Left ventricle myocardium inferior (tissue), 1 donor: ENCODE data around the gene DHRS7B. TPM values are rescaled to one million over a fixed set of nuclear protein-coding genes. Genes with fewer than 3 reads are reported as not detected.
"Not testable (repeated sequence)": the region's sequence is repeated elsewhere in the genome, so short reads cannot be mapped to it uniquely, and the experiment has no call there.

Experiments used
- DNase-seq: peaks from one replicate; pipeline ENCODE4 v3.0.0-alpha.2; 2020
- H3K27ac ChIP-seq: fragments of 200-600 bp; replicated peaks from 2 replicates; pipeline ENCODE4 v1.8.0; 2021
- H3K27me3 ChIP-seq: fragments of 200-600 bp; 2 replicates; pipeline ENCODE4 v1.8.0; 2021; ENCODE audit warnings: low read depth
- H3K36me3 ChIP-seq: fragments of 200-600 bp; 2 replicates; pipeline ENCODE4 v1.8.0; 2021
- H3K4me1 ChIP-seq: fragments of 200-600 bp; 2 replicates; pipeline ENCODE4 v1.8.0; 2021
- H3K4me3 ChIP-seq: fragments of 200-600 bp; 2 replicates; pipeline ENCODE4 v1.8.0; 2021; ENCODE audit warnings: mild to moderate bottlenecking, moderate library complexity
- H3K9me3 ChIP-seq: fragments of 200-600 bp; replicated peaks from 2 replicates; pipeline ENCODE4 v1.8.0; 2021
- intact Hi-C: fragments of 100-400 bp; cut with micrococcal nuclease; formaldehyde crosslinking; loops from one replicate; pipeline ENCODE4 v1.11.0; 2022
- total RNA-seq: library from RNA; stranded (reverse); fragmentation: NEBNext Ultra II Directional; extraction: Animal tissue kit (Norgen Biotek cat#: 25700); gene quantifications from one replicate; pipeline ENCODE4 v1.2.1, GENCODE V29; 2021
- TF ChIP-seq, protein P1 (sequence below): fragments of 200-600 bp; IDR thresholded peaks from 2 replicates; pipeline ENCODE4 v1.8.0; 2021; ENCODE audit warnings: antibody characterized with exemption, mild to moderate bottlenecking, borderline replicate concordance
- donor health status: DM: no; HTN: yes; CAD: no; lungs with severe emphysema.

Gene DHRS7B
- total RNA-seq, 1 donor from 2014 or later = 33.4 TPM

DNA sequence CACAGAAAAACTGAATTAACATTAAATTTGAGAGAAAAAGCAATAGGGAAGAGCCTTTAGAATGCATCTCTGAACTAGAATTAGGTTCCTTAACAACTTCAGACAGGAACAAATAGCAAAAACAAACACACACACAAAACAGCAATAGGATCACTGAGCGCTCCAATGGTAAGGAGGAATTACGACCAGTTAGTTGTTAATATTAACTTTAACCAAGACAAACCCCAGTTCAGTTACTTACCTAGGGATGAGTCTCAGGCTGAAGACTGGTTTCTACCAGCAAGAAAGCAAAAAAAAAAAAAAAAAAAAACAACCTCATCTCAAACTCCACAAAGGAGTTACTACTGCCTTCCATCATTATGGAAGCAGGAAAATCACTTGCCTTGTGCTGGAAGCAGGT lies 14.6 kb downstream of the DHRS7B start:
- intact Hi-C loops = no loop called here

DNA sequence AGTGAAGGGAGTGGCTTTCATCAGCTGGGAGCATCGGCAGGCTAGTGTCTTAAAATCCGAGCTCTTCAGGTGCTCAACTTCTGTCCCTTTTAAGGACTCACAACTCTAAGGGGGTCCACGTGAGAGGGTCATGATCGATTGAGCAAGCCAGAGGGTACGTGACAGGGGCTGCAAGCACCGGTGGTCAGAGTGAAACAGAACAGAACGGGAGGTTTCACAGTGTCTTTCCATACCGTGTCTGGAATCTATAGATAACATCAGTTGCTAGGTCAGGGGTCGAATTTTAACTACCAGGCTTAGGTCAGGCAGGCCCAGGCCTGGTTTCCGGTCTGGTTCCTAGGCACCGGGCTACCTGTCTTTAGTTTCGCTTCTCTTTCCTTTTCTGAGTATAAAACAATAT lies 15.3 kb downstream of the DHRS7B start:
- H3K27ac ChIP-seq, H3K9me3 ChIP-seq, intact Hi-C loops, H3K4me3 ChIP-seq, H3K27me3 ChIP-seq, H3K36me3 ChIP-seq, DNase-seq: not testable (repeated sequence)
- peaks cover 13% of the 10 kb centered on the region for H3K4me1 ChIP-seq

More for the DNA sequence above, 14.6 kb downstream of the DHRS7B start:
- no peak overlapping the region for H3K4me3 ChIP-seq
- H3K9me3 ChIP-seq = no peaks in the 10 kb centered on the region
- TF ChIP-seq, protein P1, sequence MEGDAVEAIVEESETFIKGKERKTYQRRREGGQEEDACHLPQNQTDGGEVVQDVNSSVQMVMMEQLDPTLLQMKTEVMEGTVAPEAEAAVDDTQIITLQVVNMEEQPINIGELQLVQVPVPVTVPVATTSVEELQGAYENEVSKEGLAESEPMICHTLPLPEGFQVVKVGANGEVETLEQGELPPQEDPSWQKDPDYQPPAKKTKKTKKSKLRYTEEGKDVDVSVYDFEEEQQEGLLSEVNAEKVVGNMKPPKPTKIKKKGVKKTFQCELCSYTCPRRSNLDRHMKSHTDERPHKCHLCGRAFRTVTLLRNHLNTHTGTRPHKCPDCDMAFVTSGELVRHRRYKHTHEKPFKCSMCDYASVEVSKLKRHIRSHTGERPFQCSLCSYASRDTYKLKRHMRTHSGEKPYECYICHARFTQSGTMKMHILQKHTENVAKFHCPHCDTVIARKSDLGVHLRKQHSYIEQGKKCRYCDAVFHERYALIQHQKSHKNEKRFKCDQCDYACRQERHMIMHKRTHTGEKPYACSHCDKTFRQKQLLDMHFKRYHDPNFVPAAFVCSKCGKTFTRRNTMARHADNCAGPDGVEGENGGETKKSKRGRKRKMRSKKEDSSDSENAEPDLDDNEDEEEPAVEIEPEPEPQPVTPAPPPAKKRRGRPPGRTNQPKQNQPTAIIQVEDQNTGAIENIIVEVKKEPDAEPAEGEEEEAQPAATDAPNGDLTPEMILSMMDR = no peak
- DNase-seq = no peak
- H3K4me1 ChIP-seq = peaks cover 5% of the 10 kb centered on the region
- H3K27me3 ChIP-seq = no peaks in the 10 kb centered on the region
- H3K27ac ChIP-seq = no peak overlapping the region
- H3K36me3 ChIP-seq = no peaks in the 10 kb centered on the region

DNA sequence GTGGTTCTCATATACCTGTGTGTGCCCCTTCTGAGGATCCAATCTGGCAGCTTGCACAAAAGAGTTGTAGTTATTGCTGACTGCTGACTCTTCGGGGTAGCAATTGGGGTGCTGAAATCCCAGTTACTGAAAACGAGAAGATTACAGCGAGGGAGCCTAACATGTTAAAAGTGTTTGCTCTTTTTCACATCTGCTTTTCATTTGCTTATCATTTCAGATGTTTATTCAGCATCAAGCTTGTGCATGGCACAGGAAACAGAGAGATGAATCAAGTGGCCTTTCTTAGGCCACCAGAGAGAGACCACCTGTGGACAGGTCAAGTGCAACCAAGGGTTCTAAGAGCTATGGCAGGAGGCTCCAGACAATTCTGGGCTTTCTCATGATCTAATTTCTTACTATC lies 16.9 kb downstream of the DHRS7B start:
- TF ChIP-seq, protein P1 = no peak
- Histone ChIP-seq H3K27ac (no peak overlapping the region), H3K4me3 (no peak overlapping the region), H3K9me3 (peaks cover 2% of the 10 kb centered on the region), H3K36me3 (peaks cover 4% of the 10 kb centered on the region), H3K4me1 (peaks cover 13% of the 10 kb centered on the region), H3K27me3 (no peaks in the 10 kb centered on the region)
- DNase-seq = no peak
- intact Hi-C loops = no loop called here

DNA sequence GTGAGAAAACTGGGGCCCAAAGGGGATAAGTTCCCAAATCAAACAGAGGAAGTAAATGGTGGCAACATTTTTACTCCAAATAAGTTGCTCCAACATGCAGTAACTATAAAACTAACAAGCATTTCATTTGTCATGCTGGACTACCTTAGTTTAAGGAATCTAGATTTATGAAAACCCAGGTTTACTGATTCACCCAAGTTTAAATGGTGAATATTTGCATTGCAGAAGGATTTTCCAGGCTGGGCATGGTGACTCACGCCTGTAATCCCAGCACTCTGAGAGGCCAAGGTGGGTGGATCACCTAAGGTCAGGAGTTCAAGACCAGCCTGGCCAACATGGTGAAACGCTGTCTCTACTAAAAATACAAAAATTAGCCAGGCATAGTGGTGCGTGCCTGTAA lies 17.5 kb downstream of the DHRS7B start:
- intact Hi-C loops, DNase-seq, H3K4me3 ChIP-seq, H3K9me3 ChIP-seq, H3K36me3 ChIP-seq, H3K27me3 ChIP-seq, H3K27ac ChIP-seq: not testable (repeated sequence)
- peaks cover 13% of the 10 kb centered on the region for H3K4me1 ChIP-seq

DNA sequence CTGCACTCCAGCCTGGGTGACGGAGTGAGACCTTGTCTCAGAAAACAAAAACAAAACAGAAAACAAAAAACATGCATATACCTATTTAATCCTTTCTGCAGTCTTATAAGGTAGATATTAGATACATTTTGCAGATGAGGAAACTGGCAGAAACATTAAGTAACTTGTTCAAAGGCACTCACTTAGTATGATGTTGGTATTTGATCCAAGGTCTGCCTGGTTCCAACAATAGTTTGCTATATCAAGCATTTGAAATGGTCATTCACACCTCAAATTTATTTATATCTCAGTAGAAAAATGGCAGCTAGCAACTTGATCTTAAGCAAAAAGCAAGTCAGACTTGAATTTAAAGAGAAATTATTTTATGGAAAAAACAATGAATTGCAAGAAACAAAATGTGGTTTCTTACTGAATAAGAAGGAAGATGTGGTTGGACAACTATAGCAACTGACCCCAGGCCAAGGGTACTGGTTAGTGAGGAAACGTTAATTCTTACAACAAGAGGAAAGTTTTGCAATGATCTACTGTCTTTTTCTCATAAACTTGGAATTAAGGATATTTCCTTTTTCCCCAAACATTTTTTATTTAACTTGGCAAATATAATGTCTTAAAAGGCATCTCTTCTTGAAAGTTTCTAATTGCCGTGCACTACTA lies 19.7 kb downstream of the DHRS7B start:
- H3K27ac ChIP-seq = no peak overlapping the region
- no peak overlapping the region for H3K4me3 ChIP-seq
- H3K27me3 ChIP-seq = no peaks in the 10 kb centered on the region
- H3K4me1 ChIP-seq = peaks cover 13% of the 10 kb centered on the region
- TF ChIP-seq, protein P1 = no peak
- H3K36me3 ChIP-seq = peaks cover 4% of the 10 kb centered on the region
- no peak for DNase-seq
- intact Hi-C loops = no loop called here
- H3K9me3 ChIP-seq = peaks cover 7% of the 10 kb centered on the region

DNA sequence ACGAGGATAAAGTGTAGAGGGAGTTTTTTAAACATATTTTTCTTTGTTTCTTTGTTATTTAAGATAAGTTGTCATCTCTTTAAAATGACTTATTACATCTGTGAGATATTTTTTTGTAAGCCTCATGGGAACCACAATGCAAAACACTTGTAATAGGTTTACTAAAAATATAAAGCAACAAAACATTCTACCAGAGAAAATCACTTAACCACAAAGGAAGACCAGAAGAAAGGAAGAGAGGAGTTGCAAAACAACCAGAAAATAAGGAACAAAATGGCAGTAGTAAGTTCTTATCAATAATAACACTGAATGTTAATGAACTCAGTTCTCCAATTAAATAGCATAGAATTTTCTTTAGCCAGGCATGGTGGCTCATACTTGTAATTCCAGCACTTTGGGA lies 22.9 kb downstream of the DHRS7B start:
- intact Hi-C loops = no loop called here
- TF ChIP-seq, protein P1 = no peak
- Histone ChIP-seq H3K4me3 (no peak overlapping the region), H3K27ac (no peak overlapping the region), H3K4me1 (peaks cover 13% of the 10 kb centered on the region), H3K27me3 (no peaks in the 10 kb centered on the region), H3K9me3 (peaks cover 12% of the 10 kb centered on the region), H3K36me3 (peaks cover 4% of the 10 kb centered on the region)
- no peak for DNase-seq
